Body of pancreas (tissue), 4 donors: Measurements from ENCODE around the gene EVL.

Source experiments
- CTCF ChIP-seq, 7 experiments: fragments of 450-650 bp in 4 of 7; fragments of 200-600 bp in 3 of 7; sonication (generic) in 3 of 7; IDR thresholded peaks; one replicate each; pipeline ENCODE4 v1.5.1; 2016 to 2019; ENCODE audit warnings: antibody characterized with exemption in 7 of 7
- POLR2A ChIP-seq, 3 donors: fragments of 450-650 bp; IDR thresholded peaks; one replicate each; pipeline ENCODE4 v1.6.1; 2016; ENCODE audit warnings: antibody characterized with exemption in 3 of 3, mild to moderate bottlenecking in 2 of 3

DNA sequence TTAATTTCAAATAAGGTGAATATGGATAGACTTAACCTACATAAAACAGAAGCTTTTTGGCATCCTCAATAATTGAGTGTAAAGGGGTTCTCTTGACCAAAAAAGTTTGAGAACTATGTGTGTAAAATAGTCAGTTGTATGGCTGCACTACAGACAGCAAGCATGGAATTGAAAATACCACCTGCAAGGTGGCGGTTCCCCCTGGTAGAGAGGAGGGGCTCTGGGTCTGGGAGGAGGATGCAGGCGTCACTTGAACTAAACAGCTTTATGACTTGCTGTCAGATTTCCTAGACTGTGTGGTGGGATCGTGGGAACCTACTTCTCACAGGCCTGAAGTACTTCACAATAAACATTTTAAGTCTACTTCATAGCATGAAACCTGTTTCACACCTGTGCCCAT is 6.3 kb downstream of the EVL start:
- TF ChIP-seq POLR2A (IDR thresholded peaks at IDR 0.05) (no peak), CTCF (IDR thresholded peaks at IDR 0.05) (no peak)
